Keratinocyte (primary cell): ENCODE measurements around the gene AATF. TPM values are rescaled to one million over a fixed set of nuclear protein-coding genes. Genes with fewer than 3 reads are reported as not detected.

Experiments
- DNase-seq: peaks from one replicate; pipeline ENCODE4 v3.0.0-alpha.2; 2011; ENCODE audit warnings: low read depth, missing footprints, low spot score
- FAIRE-seq: peaks from 2 replicates; lab custom pipeline; 2011; peaks lifted over from hg19 to GRCh38; lab: Jason Lieb, UNC
- H2AFZ ChIP-seq: 2 replicates; pipeline ENCODE4 v1.6.0; 2012; ENCODE audit warnings: low read length, control low read depth, inconsistent platforms; ENCODE audit not compliant: control insufficient read depth
- H3K27ac ChIP-seq: 2 replicates; pipeline ENCODE4 v1.5.1; 2011; ENCODE audit warnings: low read length; ENCODE audit not compliant: control insufficient read depth, insufficient read depth
- H3K27me3 ChIP-seq: 3 replicates; pipeline ENCODE4 v1.6.0; 2011; ENCODE audit warnings: low read length; ENCODE audit not compliant: control insufficient read depth, insufficient read depth; ENCODE audit errors: extremely low read depth
- H3K36me3 ChIP-seq, 2 experiments: 2 replicates in 1 of 2; 3 replicates in 1 of 2; pipeline ENCODE4 v1.5.1; 2011; ENCODE audit warnings: low read length in 2 of 2, mild to moderate bottlenecking in 1 of 2; ENCODE audit not compliant: control insufficient read depth in 2 of 2, insufficient read depth in 2 of 2; ENCODE audit errors: extremely low read depth in 1 of 2
- H3K4me1 ChIP-seq: 3 replicates; pipeline ENCODE4 v1.5.1; 2011; ENCODE audit warnings: low read length; ENCODE audit not compliant: control insufficient read depth, insufficient read depth; ENCODE audit errors: extremely low read depth
- H3K4me2 ChIP-seq: 3 replicates; pipeline ENCODE4 v1.6.0; 2011; ENCODE audit warnings: low read depth, low read length; ENCODE audit not compliant: control insufficient read depth, insufficient read depth; ENCODE audit errors: extremely low read depth
- H3K4me3 ChIP-seq, 3 experiments: fragments of 200-600 bp in 1 of 3; sonication (generic) in 1 of 3; 2 replicates in 2 of 3; 3 replicates in 1 of 3; pipeline ENCODE4 v1.5.1; 2011 to 2016; ENCODE audit warnings: low read length in 3 of 3, mild to moderate bottlenecking in 3 of 3, control low read depth in 2 of 3, inconsistent platforms in 1 of 3, low read depth in 1 of 3, mixed read lengths in 1 of 3, mixed run types in 1 of 3, moderate library complexity in 1 of 3; ENCODE audit not compliant: control insufficient read depth in 2 of 3, insufficient read depth in 2 of 3; ENCODE audit errors: extremely low read depth in 1 of 3
- H3K79me2 ChIP-seq: 2 replicates; pipeline ENCODE4 v1.6.0; 2012; ENCODE audit warnings: low read length; ENCODE audit not compliant: control insufficient read depth, insufficient read depth
- H3K9ac ChIP-seq: 3 replicates; pipeline ENCODE4 v1.6.0; 2011; ENCODE audit warnings: low read length; ENCODE audit not compliant: control insufficient read depth, insufficient read depth; ENCODE audit errors: extremely low read depth
- H3K9me1 ChIP-seq: 3 replicates; pipeline ENCODE4 v1.6.0; 2011; ENCODE audit warnings: low read length; ENCODE audit not compliant: control insufficient read depth, insufficient read depth; ENCODE audit errors: extremely low read depth
- H3K9me3 ChIP-seq: 2 replicates; pipeline ENCODE4 v1.5.1; 2012; ENCODE audit warnings: low read depth, low read length; ENCODE audit not compliant: control insufficient read depth
- H4K20me1 ChIP-seq: 3 replicates; pipeline ENCODE4 v1.6.0; 2011; ENCODE audit warnings: low read length; ENCODE audit not compliant: control insufficient read depth, insufficient read depth; ENCODE audit errors: extremely low read depth
- EZH2 ChIP-seq: IDR thresholded peaks from one replicate; pipeline ENCODE4 v1.6.1; 2012; ENCODE audit warnings: inconsistent platforms, mild to moderate bottlenecking, low read length, moderate library complexity
- dilution Hi-C: fragments of 300-500 bp; cut with MboI; formaldehyde crosslinking; loops from one replicate; pipeline ENCODE4 v1.7.0; 2020; ENCODE audit warnings: low sequenced_read_pairs; ENCODE audit not compliant: extremely low pct_ligation_motif_present
- polyA plus RNA-seq, 5 experiments: library from polyadenylated mRNA; depleted of rRNA in 3 of 5; stranded (reverse) in 3 of 5; stranded (forward) in 1 of 5; unstranded in 1 of 5; fragments of >200 nt; gene quantifications; 1 replicate in 1 of 5; 2 replicates in 3 of 5; 3 replicates in 1 of 5; pipeline versions ENCODE4 v1.2.1 to v1.2.3, GENCODE V29; 2011 to 2012; ENCODE audit warnings: missing spikeins in 2 of 5, low read depth in 1 of 5, low replicate concordance in 1 of 5
- TF ChIP-seq, protein P1 (sequence below), 3 experiments: IDR thresholded peaks in 1 of 3; conservative IDR thresholded peaks in 1 of 3; optimal IDR thresholded peaks in 1 of 3; 2 replicates in 2 of 3; 3 replicates in 1 of 3; pipeline versions ENCODE3 to v1.5.1; 2011; ENCODE audit warnings: low read length in 3 of 3, mild to moderate bottlenecking in 3 of 3, moderate library complexity in 2 of 3, control low read depth in 1 of 3, inconsistent platforms in 1 of 3; ENCODE audit not compliant: insufficient read depth in 2 of 3; ENCODE audit errors: extremely low read depth in 1 of 3

AATF gene
- polyA plus RNA-seq, 1 donor (not counting 4 experiments of a cell fraction or from before 2014, with no cell fraction given) = 30.4 TPM

DNA sequence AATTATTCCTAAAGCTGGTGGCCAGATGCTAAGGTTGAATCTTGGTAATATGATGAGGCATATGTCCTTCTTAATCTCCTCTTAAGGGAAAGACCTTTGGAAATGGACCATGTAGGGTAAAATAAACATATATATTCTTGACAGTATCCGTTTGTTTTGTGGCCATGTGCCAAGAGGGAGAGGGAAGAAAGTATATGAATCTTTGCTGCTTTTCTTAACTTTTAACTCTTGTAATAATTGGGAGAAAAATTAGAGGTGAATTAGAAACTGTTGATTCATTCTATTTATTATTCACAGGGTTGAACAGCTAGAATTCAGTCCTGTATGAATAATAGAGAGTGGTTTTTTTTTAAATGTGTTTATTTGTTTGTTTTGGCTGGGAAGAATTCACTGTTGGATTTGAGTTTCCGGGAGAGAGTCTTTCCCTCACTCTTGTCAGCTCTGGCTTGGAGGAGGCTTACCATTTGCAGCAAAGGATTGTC lies 31.6 kb downstream of the AATF start:
- dilution Hi-C loops = no loop called here
- Histone ChIP-seq H3K9me3 (no peaks in the 10 kb centered on the region), H3K4me3 (no peak overlapping the region), H3K9me1 (no peaks in the 10 kb centered on the region), H4K20me1 (no peaks in the 10 kb centered on the region), H3K9ac (no peak overlapping the region), H3K27ac (no peak overlapping the region), H3K79me2 (peaks cover 35% of the 10 kb centered on the region), H3K4me1 (peaks cover 21% of the 10 kb centered on the region), H2AFZ (no peak overlapping the region), H3K36me3 (no peaks in the 10 kb centered on the region), H3K27me3 (no peaks in the 10 kb centered on the region), H3K4me2 (no peak overlapping the region)
- DNase-seq (no peak), FAIRE-seq (no peak)
- TF ChIP-seq, protein P1, sequence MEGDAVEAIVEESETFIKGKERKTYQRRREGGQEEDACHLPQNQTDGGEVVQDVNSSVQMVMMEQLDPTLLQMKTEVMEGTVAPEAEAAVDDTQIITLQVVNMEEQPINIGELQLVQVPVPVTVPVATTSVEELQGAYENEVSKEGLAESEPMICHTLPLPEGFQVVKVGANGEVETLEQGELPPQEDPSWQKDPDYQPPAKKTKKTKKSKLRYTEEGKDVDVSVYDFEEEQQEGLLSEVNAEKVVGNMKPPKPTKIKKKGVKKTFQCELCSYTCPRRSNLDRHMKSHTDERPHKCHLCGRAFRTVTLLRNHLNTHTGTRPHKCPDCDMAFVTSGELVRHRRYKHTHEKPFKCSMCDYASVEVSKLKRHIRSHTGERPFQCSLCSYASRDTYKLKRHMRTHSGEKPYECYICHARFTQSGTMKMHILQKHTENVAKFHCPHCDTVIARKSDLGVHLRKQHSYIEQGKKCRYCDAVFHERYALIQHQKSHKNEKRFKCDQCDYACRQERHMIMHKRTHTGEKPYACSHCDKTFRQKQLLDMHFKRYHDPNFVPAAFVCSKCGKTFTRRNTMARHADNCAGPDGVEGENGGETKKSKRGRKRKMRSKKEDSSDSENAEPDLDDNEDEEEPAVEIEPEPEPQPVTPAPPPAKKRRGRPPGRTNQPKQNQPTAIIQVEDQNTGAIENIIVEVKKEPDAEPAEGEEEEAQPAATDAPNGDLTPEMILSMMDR (optimal IDR thresholded peaks at IDR 0.05 in 1 of 3, IDR thresholded peaks at IDR 0.05 in 1 of 3, conservative IDR thresholded peaks at IDR 0.05 in 1 of 3; ENCODE audit: extremely low read depth in 1 of 3, insufficient read depth in 2 of 3, low read length in 3 of 3) = no peak
- TF ChIP-seq EZH2 = no peak

DNA sequence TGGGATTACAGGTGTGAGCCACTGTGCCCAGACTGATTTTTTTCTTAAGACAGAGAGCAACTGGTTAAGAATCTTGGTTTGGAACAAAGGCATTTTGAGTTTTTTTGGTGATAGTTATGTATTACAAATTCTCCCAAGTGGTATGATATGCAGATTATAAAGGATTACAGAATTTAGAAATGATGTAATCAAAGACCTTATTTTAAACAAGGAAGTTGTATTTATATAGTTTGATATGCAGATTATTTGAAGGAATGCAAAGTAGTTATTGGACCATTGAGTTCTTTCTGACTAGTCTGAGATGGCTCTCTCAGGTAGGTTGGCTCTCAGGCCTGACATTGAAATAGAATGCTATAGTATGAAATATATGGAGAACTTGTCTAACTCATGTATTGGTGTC lies 34.9 kb downstream of the AATF start:
- Histone ChIP-seq H3K9ac (no peak overlapping the region), H3K9me3 (no peaks in the 10 kb centered on the region), H2AFZ (no peak overlapping the region), H3K79me2 (peaks cover 28% of the 10 kb centered on the region), H3K9me1 (no peaks in the 10 kb centered on the region), H4K20me1 (no peaks in the 10 kb centered on the region), H3K27ac (no peak overlapping the region), H3K36me3 (peaks cover 6 to 10% of the 10 kb centered on the region in 2 experiments), H3K27me3 (no peaks in the 10 kb centered on the region), H3K4me1 (peaks cover 15% of the 10 kb centered on the region), H3K4me2 (no peak overlapping the region), H3K4me3 (no peak overlapping the region)
- DNase-seq (no peak), FAIRE-seq (no peak)
- TF ChIP-seq, protein P1 (optimal IDR thresholded peaks at IDR 0.05 in 1 of 3, IDR thresholded peaks at IDR 0.05 in 1 of 3, conservative IDR thresholded peaks at IDR 0.05 in 1 of 3; ENCODE audit: extremely low read depth in 1 of 3, insufficient read depth in 2 of 3, low read length in 3 of 3) = no peak
- TF ChIP-seq EZH2 = no peak
- dilution Hi-C loops = no loop called here
